HEK293T (cell line): Measurements from ENCODE around the gene TMEM106C.

Experiments used
- CTCF ChIA-PET: fragments of 350-600 bp; formaldehyde crosslinking; extraction: SDS; loops from one replicate; lab custom pipeline; 2021; ENCODE audit warnings: antibody characterized with exemption, inconsistent platforms; lab: Yijun Ruan, JAX
- POLR2A ChIA-PET: fragments of 350-600 bp; formaldehyde crosslinking; extraction: SDS; loops from one replicate; lab custom pipeline; 2020; ENCODE audit warnings: antibody characterized with exemption, inconsistent platforms; lab: Yijun Ruan, JAX
- DNase-seq: peaks from one replicate; pipeline ENCODE4 v3.0.0; 2012; ENCODE audit warnings: mixed read lengths; ENCODE audit errors: extremely low spot score
- ARNT ChIP-seq: fragments of 450-650 bp; IDR thresholded peaks from 2 replicates; pipeline ENCODE4 v1.6.1; 2017; ENCODE audit warnings: mild to moderate bottlenecking
- BHLHE40 ChIP-seq: fragments of 450-650 bp; IDR thresholded peaks from 2 replicates; pipeline ENCODE4 v1.6.1; 2016; ENCODE audit warnings: mild to moderate bottlenecking, moderate library complexity, borderline replicate concordance
- CTBP1 ChIP-seq: fragments of 450-650 bp; IDR thresholded peaks from 2 replicates; pipeline ENCODE4 v1.6.1; 2016; ENCODE audit warnings: borderline replicate concordance
- ELF4 ChIP-seq: fragments of 450-650 bp; IDR thresholded peaks from 2 replicates; pipeline ENCODE4 v1.6.1; 2017; ENCODE audit warnings: antibody characterized with exemption
- FOXA1 ChIP-seq: fragments of 450-650 bp; IDR thresholded peaks from 2 replicates; pipeline ENCODE4 v1.6.1; 2016; ENCODE audit warnings: mild to moderate bottlenecking
- FOXK2 ChIP-seq: fragments of 450-650 bp; IDR thresholded peaks from 2 replicates; pipeline ENCODE4 v1.6.1; 2016; ENCODE audit warnings: mild to moderate bottlenecking
- FOXM1 ChIP-seq: fragments of 450-650 bp; IDR thresholded peaks from 2 replicates; pipeline ENCODE4 v1.6.1; 2017; ENCODE audit warnings: mild to moderate bottlenecking, borderline replicate concordance
- HDGF ChIP-seq: fragments of 450-650 bp; IDR thresholded peaks from 2 replicates; pipeline ENCODE4 v1.6.1; 2017; ENCODE audit warnings: antibody characterized with exemption, borderline replicate concordance
- L3MBTL2 ChIP-seq: fragments of 450-650 bp; conservative IDR thresholded peaks from 2 replicates; pipeline ENCODE4 v1.6.1; 2016; ENCODE audit warnings: mild to moderate bottlenecking
- LEF1 ChIP-seq: fragments of 450-650 bp; IDR thresholded peaks from 2 replicates; pipeline ENCODE4 v1.6.1; 2017; ENCODE audit warnings: mild to moderate bottlenecking, borderline replicate concordance
- NFRKB ChIP-seq: fragments of 450-650 bp; IDR thresholded peaks from 2 replicates; pipeline ENCODE4 v1.6.1; 2016; ENCODE audit warnings: mild to moderate bottlenecking, moderate library complexity
- SP1 ChIP-seq: fragments of 450-650 bp; IDR thresholded peaks from 2 replicates; pipeline ENCODE4 v1.6.1; 2017
- SUZ12 ChIP-seq: fragments of 450-650 bp; IDR thresholded peaks from 2 replicates; pipeline ENCODE4 v1.6.1; 2016; ENCODE audit warnings: mild to moderate bottlenecking
- TARDBP ChIP-seq: fragments of 450-650 bp; IDR thresholded peaks from 2 replicates; pipeline ENCODE4 v1.6.1; 2016
- ZNF384 ChIP-seq: fragments of 450-650 bp; IDR thresholded peaks from 2 replicates; pipeline ENCODE4 v1.6.1; 2016
- TF ChIP-seq, protein P1 (sequence below): fragments of 450-650 bp; IDR thresholded peaks from 2 replicates; pipeline ENCODE4 v1.6.1; 2016

TMEM106C gene

DNA sequence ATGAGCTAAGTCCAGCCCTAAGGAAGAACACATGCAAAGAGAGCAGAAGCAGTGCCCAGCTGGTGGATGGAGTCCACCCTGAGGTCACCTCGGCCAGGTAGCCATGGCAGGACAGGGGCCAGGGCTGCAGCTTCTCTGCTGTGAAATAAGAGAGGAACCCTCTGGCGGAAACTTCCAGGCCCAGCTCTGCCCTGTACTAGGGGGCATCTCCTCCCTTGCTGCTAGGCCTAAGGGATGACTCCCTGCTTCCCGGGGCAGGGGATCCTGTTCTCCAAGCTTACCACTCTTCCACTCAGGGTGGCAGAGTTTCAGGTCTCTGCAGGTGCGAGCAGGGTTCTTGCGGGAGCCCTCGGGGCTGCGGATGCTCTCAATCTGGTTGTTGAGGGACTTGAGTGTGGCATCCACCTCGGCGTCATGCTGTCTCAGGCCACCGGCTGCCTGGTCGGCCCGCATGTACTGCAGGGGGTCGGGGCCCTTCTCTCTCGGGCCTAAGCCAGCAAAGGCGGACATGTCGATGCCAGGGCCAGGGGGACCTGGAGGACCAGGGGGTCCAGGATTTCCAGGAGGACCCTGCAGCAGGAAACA, 11.7 kb downstream of the TMEM106C start:
- ChIA-PET POLR2A (interaction anchor here (1.3 to 1.4 kb wide), 2 partner anchors 9 to 11 kb away, joined by 4 to 5 read pairs; no protein-coding TSS in a partner anchor), CTCF (interaction anchor here (1.1 to 1.3 kb wide), 2 partner anchors 11 to 13 kb away, joined by 3 to 6 read pairs; no protein-coding TSS in a partner anchor)
- TF ChIP-seq LEF1, result no peak
- TF ChIP-seq ZNF384, result no peak
- no peak for TF ChIP-seq TARDBP
- TF ChIP-seq ELF4, result no peak
- TF ChIP-seq FOXA1, result no peak
- TF ChIP-seq ARNT, result no peak
- no peak for TF ChIP-seq FOXK2
- TF ChIP-seq SUZ12, result no peak
- no peak for TF ChIP-seq L3MBTL2
- TF ChIP-seq HDGF, result no peak
- TF ChIP-seq FOXM1, result no peak
- TF ChIP-seq BHLHE40, result no peak
- no peak for TF ChIP-seq NFRKB
- TF ChIP-seq CTBP1, result no peak
- TF ChIP-seq SP1, result no peak
- TF ChIP-seq, protein P1, sequence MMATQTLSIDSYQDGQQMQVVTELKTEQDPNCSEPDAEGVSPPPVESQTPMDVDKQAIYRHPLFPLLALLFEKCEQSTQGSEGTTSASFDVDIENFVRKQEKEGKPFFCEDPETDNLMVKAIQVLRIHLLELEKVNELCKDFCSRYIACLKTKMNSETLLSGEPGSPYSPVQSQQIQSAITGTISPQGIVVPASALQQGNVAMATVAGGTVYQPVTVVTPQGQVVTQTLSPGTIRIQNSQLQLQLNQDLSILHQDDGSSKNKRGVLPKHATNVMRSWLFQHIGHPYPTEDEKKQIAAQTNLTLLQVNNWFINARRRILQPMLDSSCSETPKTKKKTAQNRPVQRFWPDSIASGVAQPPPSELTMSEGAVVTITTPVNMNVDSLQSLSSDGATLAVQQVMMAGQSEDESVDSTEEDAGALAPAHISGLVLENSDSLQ, result no peak

DNA sequence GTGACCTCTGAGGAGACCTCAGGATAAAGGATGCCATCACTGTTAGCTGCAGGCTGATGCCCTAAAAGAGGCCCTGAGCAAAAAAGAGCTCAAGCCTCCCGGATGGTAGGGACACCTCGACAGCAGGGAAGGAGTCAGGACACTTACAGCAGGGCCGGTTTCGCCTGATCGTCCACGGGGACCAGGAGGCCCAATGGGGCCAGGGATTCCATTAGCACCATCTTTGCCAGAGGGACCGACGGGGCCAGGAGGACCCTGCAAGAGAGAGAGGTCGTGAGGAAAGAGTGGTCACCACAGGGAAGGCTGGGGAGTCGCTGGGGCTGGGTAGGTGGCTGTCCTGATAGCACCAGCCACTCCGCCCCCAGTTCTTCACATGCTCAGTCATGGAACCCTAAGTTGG, 12.4 kb downstream of the TMEM106C start:
- no peak for DNase-seq
- POLR2A ChIA-PET, result interaction anchor here (0.6 to 1.4 kb wide), 4 partner anchors 9 to 207 kb away, joined by 3 to 4 read pairs (median 3); partner anchors contain the start of gene VDR
- TF ChIP-seq LEF1, result no peak
- TF ChIP-seq BHLHE40, result no peak
- no peak for TF ChIP-seq ARNT
- TF ChIP-seq L3MBTL2, result no peak
- TF ChIP-seq FOXA1, result no peak
- no peak for TF ChIP-seq HDGF
- no peak for TF ChIP-seq SP1
- no peak for TF ChIP-seq CTBP1
- TF ChIP-seq, protein P1, result no peak
- no peak for TF ChIP-seq FOXK2
- no peak for TF ChIP-seq NFRKB
- no peak for TF ChIP-seq SUZ12
- no peak for TF ChIP-seq ZNF384
- TF ChIP-seq FOXM1, result no peak
- no peak for TF ChIP-seq TARDBP
- no peak for TF ChIP-seq ELF4
- CTCF ChIA-PET, result interaction anchor here (1.1 kb wide), 1 partner anchor 12 kb away, joined by 3 read pairs; no protein-coding TSS in a partner anchor

More for the DNA sequence above, 11.7 kb downstream of the TMEM106C start:
- no peak for DNase-seq

DNA sequence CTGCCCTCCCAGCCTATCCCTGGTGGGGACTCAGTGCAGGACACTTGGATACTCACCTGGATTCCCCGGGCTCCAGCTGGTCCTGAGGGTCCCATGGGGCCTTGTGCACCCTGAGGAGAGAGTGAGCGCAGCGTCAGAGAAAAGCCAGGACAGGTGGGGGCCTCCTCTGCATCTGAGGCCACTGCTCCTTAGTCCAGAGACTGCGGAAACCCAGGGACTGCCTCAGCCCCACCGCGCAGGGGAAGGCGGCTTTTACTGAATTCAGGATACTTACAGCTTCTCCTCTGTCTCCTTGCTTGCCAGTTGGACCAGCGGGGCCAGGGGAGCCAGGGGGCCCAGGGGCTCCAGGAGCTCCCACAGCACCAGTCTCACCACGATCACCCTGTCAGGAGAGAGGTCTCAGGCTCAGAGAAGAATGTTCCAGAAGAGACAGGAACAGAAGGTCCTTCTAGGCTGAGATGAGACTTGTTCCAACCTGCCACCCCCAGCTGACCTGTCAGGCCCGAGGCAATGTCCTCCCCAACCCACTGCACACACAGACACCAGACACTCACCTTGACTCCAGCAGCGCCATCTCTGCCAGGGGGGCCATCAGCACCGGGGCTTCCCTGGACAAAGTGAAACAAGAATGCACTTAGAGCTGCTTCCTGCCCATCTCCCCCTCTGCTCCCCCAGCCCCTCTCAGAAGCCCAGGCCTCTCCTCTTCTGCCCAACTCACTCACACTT, 13.8 kb downstream of the TMEM106C start:
- ChIA-PET POLR2A (interaction anchor here (1.4 kb wide), 1 partner anchor 72 kb away, joined by 3 read pairs; the partner anchor contains the start of gene VDR), CTCF (no interaction called here)
- TF ChIP-seq FOXA1 (no peak), ZNF384 (no peak), L3MBTL2 (no peak), NFRKB (no peak), BHLHE40 (no peak), FOXK2 (no peak), CTBP1 (no peak), LEF1 (no peak)
- TF ChIP-seq, protein P1, result no peak
- no peak for DNase-seq

DNA sequence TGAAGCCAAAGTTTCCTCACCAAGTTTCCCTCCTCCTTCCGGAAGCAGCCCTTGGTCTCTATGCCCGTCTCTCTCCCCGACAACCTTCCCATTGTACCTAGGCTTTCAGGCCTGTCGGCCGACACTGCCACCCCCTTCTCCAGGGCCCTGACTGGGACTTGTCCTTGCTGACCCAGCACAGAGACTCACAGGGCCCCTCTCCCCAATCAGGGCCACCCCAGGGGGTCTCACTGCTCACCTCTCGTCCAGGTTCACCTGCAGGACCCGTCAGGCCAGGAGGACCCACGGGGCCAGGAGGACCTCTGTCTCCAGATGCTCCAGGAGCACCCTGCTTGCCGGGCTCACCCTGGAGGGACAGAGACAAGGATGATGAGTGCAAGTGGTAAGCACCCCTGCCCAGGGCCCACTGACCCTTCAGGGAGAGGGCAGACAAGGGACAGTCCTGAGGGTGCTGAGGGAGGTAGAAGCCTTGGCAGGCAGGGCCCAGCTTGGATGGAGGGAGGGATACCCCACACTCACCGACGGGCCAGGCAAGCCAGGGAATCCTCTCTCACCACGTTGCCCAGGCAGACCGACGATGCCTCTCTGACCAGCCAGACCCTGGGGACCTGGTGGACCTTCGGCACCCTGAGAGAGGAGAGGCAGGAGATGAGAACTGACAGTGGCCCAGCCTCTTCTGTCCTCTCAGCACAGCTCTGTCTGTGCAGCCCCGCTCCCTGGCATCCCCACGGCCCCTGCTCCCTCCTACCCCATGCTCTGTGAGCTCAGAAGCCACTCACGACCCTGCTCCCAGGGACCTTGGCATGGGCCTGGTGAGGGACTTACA, 14.6 kb downstream of the TMEM106C start:
- ChIA-PET POLR2A (interaction anchor here (1.4 kb wide), 1 partner anchor 9 kb away, joined by 3 read pairs; no protein-coding TSS in a partner anchor), CTCF (no interaction called here)
- DNase-seq, result no peak
- no peak for TF ChIP-seq ZNF384

DNA sequence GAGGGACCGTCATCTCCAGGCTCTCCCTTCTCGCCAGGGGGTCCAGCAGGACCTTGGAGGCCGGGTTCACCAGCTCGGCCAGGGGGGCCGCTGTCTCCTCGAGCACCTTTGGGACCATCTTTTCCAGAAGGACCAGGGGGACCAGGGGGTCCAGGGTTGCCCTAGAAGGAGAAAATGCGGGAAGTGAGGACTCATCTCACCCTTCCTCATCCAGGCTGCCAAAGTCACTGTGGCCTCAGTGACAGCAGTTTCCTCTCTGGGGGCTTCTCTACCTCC, 15.1 kb downstream of the TMEM106C start:
- no peak for DNase-seq
- CTCF ChIA-PET, result no interaction called here
- POLR2A ChIA-PET, result interaction anchor here (1.4 kb wide), 1 partner anchor 9 kb away, joined by 3 read pairs; no protein-coding TSS in a partner anchor
- TF ChIP-seq ARNT (no peak), HDGF (no peak), BHLHE40 (no peak), NFRKB (no peak), SP1 (no peak), FOXK2 (no peak), SUZ12 (no peak), FOXM1 (no peak), CTBP1 (no peak), L3MBTL2 (no peak), ZNF384 (no peak), ELF4 (no peak), FOXA1 (no peak), TARDBP (no peak), LEF1 (no peak)
- TF ChIP-seq, protein P1, result no peak
